Rectal smooth muscle tissue (tissue), 1 donor: Measurements from ENCODE around the gene CLEC16A.
A peak's percentile ranks its signal among the peaks of the same experiment; 100 is the strongest.

Experiments used
- H3K27ac ChIP-seq: one replicate; pipeline ENCODE4 v1.7.0; 2013; ENCODE audit warnings: low read depth, low read length, inconsistent platforms
- H3K27me3 ChIP-seq: one replicate; pipeline ENCODE4 v1.7.0; 2013; ENCODE audit warnings: low read length; ENCODE audit not compliant: control insufficient read depth, insufficient read depth
- H3K36me3 ChIP-seq: one replicate; pipeline ENCODE4 v1.7.0; 2013; ENCODE audit warnings: low read length; ENCODE audit not compliant: control insufficient read depth, insufficient read depth
- H3K4me1 ChIP-seq: one replicate; pipeline ENCODE4 v1.7.0; 2013; ENCODE audit warnings: low read length; ENCODE audit not compliant: control insufficient read depth, insufficient read depth
- H3K4me3 ChIP-seq: one replicate; pipeline ENCODE4 v1.7.0; 2013; ENCODE audit warnings: low read length
- H3K9ac ChIP-seq: one replicate; pipeline ENCODE4 v1.7.0; 2013; ENCODE audit warnings: low read length

Gene CLEC16A

GRCh38 chr16:11088074-11088730, 143.8 kb downstream of the CLEC16A start:
- Histone ChIP-seq H3K4me3 (no peak overlapping the region), H3K27ac (peak overlapping the region; percentile 48), H3K27me3 (no peaks in the 10 kb centered on the region), H3K36me3 (no peaks in the 10 kb centered on the region), H3K9ac (no peak overlapping the region), H3K4me1 (peaks cover 47% of the 10 kb centered on the region)

DNA sequence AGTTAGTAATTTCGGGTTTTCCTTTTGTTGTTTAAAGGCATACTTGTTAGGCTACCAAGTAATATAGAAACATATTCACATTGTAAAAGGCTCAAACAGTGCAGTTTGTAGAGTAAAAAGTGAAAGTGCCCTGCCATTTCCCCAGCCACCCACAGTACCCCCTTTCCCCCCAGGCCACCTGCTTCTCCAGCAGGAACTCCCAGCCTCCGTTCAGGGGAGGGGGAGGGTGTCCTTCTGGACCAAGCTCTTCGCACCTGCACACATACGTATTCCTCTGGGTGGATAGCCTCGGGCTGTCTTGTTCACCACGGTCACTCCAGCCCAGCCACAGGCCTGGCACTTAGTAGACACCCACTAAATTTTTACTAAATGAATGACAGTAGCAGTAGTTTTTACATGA, 144.5 kb downstream of the CLEC16A start:
- peak overlapping the region; percentile 48 for H3K27ac ChIP-seq
- no peaks in the 10 kb centered on the region for H3K27me3 ChIP-seq
- no peak overlapping the region for H3K9ac ChIP-seq
- H3K4me1 ChIP-seq = peaks cover 48% of the 10 kb centered on the region
- no peak overlapping the region for H3K4me3 ChIP-seq
- no peaks in the 10 kb centered on the region for H3K36me3 ChIP-seq

GRCh38 chr16:11089504-11090124, 145.2 kb downstream of the CLEC16A start:
- Histone ChIP-seq H3K36me3 (no peaks in the 10 kb centered on the region), H3K27me3 (no peaks in the 10 kb centered on the region), H3K27ac (peak overlapping the region; percentile 48), H3K9ac (no peak overlapping the region), H3K4me1 (peaks cover 49% of the 10 kb centered on the region), H3K4me3 (no peak overlapping the region)

GRCh38 chr16:11090232-11090631, 145.9 kb downstream of the CLEC16A start:
- Histone ChIP-seq H3K4me1 (peaks cover 49% of the 10 kb centered on the region), H3K4me3 (no peak overlapping the region), H3K27me3 (no peaks in the 10 kb centered on the region), H3K9ac (no peak overlapping the region), H3K36me3 (no peaks in the 10 kb centered on the region), H3K27ac (peak overlapping the region; percentile 48)

DNA sequence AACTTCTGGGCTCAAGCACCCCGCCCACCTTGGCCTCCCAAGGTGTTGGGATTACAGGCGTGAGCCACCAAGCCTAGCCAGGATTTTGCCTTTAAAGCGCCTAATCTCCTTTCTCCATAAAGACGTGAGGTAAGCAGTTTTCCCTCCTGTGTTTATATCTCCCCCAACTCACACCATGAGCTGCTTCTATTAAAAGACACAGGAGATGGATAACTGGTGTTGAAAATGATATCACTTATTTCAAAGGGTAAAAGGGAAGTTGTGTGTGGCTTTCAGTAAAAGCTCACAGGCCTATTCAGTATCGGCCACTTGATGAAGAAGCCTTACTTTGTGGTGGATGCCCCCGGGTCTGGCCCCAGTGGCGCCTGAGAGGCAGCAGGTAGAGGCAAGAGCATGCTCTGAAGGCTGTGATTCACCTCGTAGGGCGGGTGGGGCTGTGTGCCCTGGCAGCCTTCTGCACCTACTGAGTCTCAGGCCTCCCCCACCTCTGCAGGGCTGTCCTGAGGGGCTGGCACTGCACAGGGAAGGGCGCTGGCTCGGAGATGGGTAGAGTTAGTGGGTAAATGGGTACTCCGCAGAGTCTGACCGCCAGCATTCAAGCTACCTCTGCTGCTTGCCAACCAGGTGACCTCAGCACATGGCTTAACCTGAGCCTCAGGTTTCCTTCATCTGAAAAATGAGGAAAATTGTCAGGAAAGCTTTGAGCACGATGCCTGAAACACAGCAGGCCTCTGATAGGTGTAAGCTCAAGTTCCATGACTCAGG, 146.8 kb downstream of the CLEC16A start:
- Histone ChIP-seq H3K4me1 (peaks cover 39% of the 10 kb centered on the region), H3K36me3 (no peaks in the 10 kb centered on the region), H3K9ac (no peak overlapping the region), H3K27ac (no peak overlapping the region), H3K27me3 (no peaks in the 10 kb centered on the region), H3K4me3 (no peak overlapping the region)

- H3K4me1 ChIP-seq = peaks cover 32% of the 10 kb centered on the region
- H3K36me3 ChIP-seq = no peaks in the 10 kb centered on the region
- H3K4me3 ChIP-seq = no peak overlapping the region
- no peaks in the 10 kb centered on the region for H3K27me3 ChIP-seq
- no peak overlapping the region for H3K27ac ChIP-seq
- no peak overlapping the region for H3K9ac ChIP-seq
Measured at GRCh38 chr16:11092788-11093571, 148.6 kb downstream of the CLEC16A start.

DNA sequence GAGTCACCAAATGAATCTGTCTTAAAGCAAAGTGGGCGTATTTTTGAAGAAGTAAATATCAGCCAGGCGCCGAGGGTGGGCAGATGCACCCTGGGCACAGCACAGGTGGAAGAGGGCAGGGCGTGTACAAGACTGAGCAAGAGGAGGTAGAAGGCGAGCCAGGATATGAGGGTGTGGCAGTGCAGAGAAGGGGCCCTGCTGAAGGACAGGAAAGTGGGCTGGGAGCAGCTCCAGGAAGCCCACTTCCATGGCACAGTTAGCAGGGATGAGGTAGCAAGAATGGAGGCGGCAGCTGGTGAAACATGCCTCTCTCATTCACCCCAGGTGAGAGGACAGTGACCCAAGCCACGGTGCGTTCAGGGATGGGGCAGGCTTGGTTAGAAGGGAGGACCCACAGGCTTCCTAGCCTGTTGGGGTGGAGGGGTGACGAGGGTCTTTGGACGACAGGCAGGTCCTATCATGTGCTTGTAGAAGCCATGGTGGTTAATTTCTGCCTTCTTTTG, 149.3 kb downstream of the CLEC16A start:
- Histone ChIP-seq H3K36me3 (no peaks in the 10 kb centered on the region), H3K4me3 (no peak overlapping the region), H3K27me3 (no peaks in the 10 kb centered on the region), H3K27ac (peak overlapping the region; percentile 79), H3K4me1 (peaks cover 27% of the 10 kb centered on the region), H3K9ac (no peak overlapping the region)

DNA sequence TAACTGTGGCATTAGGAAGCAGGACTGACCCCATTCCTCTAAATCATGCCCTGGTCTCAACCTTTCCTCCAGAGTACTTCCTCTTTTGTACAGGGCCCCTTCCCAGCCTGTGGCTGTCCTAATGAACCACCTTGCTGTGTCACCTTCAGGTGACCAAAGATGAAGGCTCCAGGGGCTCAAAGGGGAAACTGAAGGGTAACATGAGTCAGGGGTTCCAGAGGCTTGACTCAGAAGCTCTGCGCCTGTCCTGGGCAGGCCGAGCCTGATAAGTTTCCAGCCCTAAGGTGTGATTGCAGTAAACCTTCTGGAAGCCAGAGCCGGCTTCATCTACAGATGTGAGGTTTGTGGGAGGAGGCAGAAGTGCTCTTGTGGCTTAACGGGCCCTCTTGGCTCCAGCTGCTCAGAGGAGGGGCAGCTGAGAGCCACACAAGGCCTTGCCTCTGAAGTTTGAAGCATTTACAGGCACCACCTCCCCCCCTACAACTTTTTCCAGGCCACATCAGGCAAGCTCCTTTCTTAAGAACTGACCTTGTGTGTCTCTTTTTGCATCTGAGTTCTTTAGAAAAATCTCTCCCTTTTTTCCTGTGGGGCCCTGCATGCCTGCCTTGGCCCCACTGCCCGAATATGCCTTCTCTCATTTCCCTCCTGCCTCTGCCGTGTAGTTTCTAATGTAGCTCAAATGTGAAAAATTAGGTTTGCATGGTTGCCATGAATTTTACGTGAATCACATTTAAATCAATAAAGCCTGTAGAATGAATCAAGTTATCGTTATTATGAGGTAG, 149.9 kb downstream of the CLEC16A start:
- Histone ChIP-seq H3K9ac (no peak overlapping the region), H3K36me3 (no peaks in the 10 kb centered on the region), H3K4me3 (no peak overlapping the region), H3K27ac (peak overlapping the region; percentile 79), H3K4me1 (peaks cover 27% of the 10 kb centered on the region), H3K27me3 (no peaks in the 10 kb centered on the region)

DNA sequence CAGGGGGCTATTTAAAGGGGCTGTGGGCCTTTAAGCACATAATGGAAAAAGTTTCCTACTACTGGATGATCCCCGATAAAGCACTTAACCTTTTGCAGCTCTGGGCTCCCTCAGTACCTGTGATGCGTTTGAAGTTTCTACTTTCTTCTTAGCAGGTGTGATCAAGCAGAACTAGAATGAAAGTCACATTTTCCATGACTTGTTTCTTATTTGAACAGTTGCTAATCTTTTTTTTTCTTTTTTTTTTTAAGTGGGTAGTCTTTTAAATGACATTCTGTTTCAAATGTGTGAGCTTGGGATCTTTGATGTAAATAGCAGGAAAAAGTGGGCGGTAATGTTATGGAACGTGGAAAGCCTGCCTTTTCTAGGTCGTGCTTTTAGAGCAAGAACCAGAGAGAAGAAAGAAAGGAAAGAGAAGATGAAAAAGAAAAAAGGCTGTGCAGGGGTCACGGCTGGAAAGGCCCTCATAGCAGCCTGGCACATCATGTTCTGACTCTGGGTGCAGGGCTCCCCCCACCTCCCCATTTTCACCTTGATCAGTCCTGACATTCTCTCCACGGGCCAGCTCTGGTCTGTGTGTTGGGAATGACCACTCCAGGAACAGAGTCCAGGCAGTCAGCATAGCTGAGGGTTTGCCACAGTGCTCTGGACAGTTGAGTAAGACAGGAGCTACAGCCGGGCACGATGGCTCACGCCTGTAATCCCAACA, 150.6 kb downstream of the CLEC16A start:
- no peak overlapping the region for H3K9ac ChIP-seq
- no peaks in the 10 kb centered on the region for H3K27me3 ChIP-seq
- peak overlapping the region; percentile 79 for H3K27ac ChIP-seq
- H3K36me3 ChIP-seq = no peaks in the 10 kb centered on the region
- peaks cover 27% of the 10 kb centered on the region for H3K4me1 ChIP-seq
- no peak overlapping the region for H3K4me3 ChIP-seq

DNA sequence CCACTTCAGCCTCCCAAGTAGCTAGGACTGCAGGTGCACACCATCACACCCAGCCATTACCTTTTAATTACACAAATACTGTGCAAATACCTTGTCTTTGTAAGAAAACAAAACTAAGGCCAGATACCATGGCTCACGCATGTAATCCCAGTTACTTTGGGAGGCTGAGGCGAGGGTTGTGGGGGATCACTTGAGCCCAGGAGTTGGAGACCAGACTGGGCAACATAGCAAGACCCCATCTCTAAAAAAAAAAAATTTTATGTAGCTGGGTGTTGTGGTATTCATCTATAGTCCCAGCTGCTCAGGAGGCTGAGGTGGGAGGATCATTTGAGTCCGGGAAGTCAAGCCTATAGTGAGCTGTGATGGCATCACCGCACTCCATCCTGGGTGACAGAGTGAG, 151.6 kb downstream of the CLEC16A start:
- H3K4me3 ChIP-seq = no peak overlapping the region
- no peaks in the 10 kb centered on the region for H3K36me3 ChIP-seq
- no peak overlapping the region for H3K27ac ChIP-seq
- no peak overlapping the region for H3K9ac ChIP-seq
- no peaks in the 10 kb centered on the region for H3K27me3 ChIP-seq
- H3K4me1 ChIP-seq = peaks cover 36% of the 10 kb centered on the region

- Histone ChIP-seq H3K27me3 (no peaks in the 10 kb centered on the region), H3K4me3 (no peak overlapping the region), H3K9ac (no peak overlapping the region), H3K27ac (no peak overlapping the region), H3K4me1 (peaks cover 42% of the 10 kb centered on the region), H3K36me3 (no peaks in the 10 kb centered on the region)
Measured at GRCh38 chr16:11097094-11097786, 152.9 kb downstream of the CLEC16A start.
